ENCODE data around the gene C16orf96.

Gene C16orf96

DNA sequence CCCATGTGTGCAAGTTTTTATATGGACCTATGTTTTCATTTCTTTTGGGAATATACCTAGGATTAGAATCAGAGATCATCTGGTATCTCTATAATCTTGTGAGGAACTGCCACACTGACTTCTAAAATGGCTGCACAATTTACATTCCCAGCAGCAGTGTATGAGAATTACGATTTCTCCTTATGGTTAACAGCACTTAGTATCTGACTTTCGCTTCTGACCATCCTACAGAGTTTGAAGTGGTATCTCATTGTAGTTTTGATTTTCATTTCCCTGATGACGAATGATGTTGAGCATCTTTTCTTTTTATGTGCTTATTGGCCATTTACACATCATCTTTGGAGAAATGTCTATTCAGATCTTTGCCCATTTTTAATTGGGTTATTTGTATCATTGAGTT is 10.0 kb downstream of the C16orf96 start:
- CTCF ChIA-PET, result interaction anchor here (1.2 kb wide), 1 partner anchor 21 kb away, joined by 3 read pairs; no protein-coding TSS in a partner anchor
- Histone ChIP-seq H3K27ac (ENCODE audit: extremely low read depth, low read depth, low read length) (no peak overlapping the region), H3K9me3 (ENCODE audit: control insufficient read depth, insufficient read depth, low read depth, low read length) (no peaks in the 10 kb centered on the region), H3K36me3 (ENCODE audit: control insufficient read depth in 2 of 2, insufficient read depth in 1 of 2, low read length in 2 of 2) (no peaks in the 10 kb centered on the region), H3K4me1 (ENCODE audit: control insufficient read depth, insufficient read depth, low read length) (no peaks in the 10 kb centered on the region), H3K4me3 (ENCODE audit: low read depth, low read length) (no peak overlapping the region)
- TF ChIP-seq ZBTB48 (tag by site-specific recombination; IDR thresholded peaks at IDR 0.05), result no peak
- no peak for TF ChIP-seq MEIS1 (CRISPR knock-in tag; IDR thresholded peaks at IDR 0.05; ENCODE audit: borderline replicate concordance)
- TF ChIP-seq, protein P1, sequence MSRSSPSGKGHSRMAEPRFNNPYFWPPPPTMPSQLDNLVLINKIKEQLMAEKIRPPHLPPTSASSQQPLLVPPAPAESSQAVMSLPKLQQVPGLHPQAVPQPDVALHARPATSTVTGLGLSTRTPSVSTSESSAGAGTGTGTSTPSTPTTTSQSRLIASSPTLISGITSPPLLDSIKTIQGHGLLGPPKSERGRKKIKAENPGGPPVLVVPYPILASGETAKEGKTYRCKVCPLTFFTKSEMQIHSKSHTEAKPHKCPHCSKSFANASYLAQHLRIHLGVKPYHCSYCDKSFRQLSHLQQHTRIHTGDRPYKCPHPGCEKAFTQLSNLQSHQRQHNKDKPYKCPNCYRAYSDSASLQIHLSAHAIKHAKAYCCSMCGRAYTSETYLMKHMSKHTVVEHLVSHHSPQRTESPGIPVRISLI (tag by site-specific recombination; IDR thresholded peaks at IDR 0.05), result no peak
- no peak for TF ChIP-seq ZNF639 (tag by site-specific recombination; IDR thresholded peaks at IDR 0.05)
- TF ChIP-seq PBX3 (CRISPR knock-in tag; IDR thresholded peaks at IDR 0.05), result no peak
- no peak for TF ChIP-seq ZNF19 (tag by site-specific recombination; IDR thresholded peaks at IDR 0.05; ENCODE audit: low read depth)
- no peak for TF ChIP-seq ZBTB20 (tag by site-specific recombination; IDR thresholded peaks at IDR 0.05)
- no peak for TF ChIP-seq ZNF76 (tag by site-specific recombination; IDR thresholded peaks at IDR 0.05; ENCODE audit: borderline replicate concordance, low read depth)
- TF ChIP-seq ZNF248 (tag by site-specific recombination; IDR thresholded peaks at IDR 0.05), result no peak
- no peak for TF ChIP-seq ZSCAN18 (tag by site-specific recombination; IDR thresholded peaks at IDR 0.05)
- no peak for TF ChIP-seq KLF9 (tag by site-specific recombination; IDR thresholded peaks at IDR 0.05; ENCODE audit: low read depth)
- TF ChIP-seq ZNF18 (tag by site-specific recombination; IDR thresholded peaks at IDR 0.05), result no peak
- TF ChIP-seq ZNF148 (tag by site-specific recombination; IDR thresholded peaks at IDR 0.05; ENCODE audit: borderline replicate concordance), result no peak
- TF ChIP-seq ZBTB6 (tag by site-specific recombination; IDR thresholded peaks at IDR 0.05), result no peak
- TF ChIP-seq, protein P2, sequence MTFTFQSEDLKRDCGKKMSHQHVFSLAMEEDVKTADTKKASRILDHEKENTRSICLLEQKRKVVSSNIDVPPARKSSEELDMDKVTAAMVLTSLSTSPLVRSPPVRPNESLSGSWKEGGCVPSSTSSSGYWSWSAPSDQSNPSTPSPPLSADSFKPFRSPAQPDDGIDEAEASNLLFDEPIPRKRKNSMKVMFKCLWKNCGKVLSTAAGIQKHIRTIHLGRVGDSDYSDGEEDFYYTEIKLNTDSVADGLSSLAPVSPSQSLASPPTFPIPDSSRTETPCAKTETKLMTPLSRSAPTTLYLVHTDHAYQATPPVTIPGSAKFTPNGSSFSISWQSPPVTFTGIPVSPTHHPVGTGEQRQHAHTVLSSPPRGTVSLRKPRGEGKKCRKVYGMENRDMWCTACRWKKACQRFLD (tag by site-specific recombination; IDR thresholded peaks at IDR 0.05), result no peak
- TF ChIP-seq ZNF660 (tag by site-specific recombination; IDR thresholded peaks at IDR 0.05), result no peak
- TF ChIP-seq HOXC10 (CRISPR knock-in tag; IDR thresholded peaks at IDR 0.05), result no peak
- TF ChIP-seq ZNF426 (tag by site-specific recombination; IDR thresholded peaks at IDR 0.05), result no peak
- TF ChIP-seq KLF16 (tag by site-specific recombination; IDR thresholded peaks at IDR 0.05), result no peak
- POLR2A ChIA-PET, result no interaction called here

All from HEK293 (cell line).